ENCODE data around the gene ANP32E.
"Not testable (repeated sequence)": the region's sequence is repeated elsewhere in the genome, so short reads cannot be mapped to it uniquely, and the experiment has no call there.

ANP32E gene

DNA sequence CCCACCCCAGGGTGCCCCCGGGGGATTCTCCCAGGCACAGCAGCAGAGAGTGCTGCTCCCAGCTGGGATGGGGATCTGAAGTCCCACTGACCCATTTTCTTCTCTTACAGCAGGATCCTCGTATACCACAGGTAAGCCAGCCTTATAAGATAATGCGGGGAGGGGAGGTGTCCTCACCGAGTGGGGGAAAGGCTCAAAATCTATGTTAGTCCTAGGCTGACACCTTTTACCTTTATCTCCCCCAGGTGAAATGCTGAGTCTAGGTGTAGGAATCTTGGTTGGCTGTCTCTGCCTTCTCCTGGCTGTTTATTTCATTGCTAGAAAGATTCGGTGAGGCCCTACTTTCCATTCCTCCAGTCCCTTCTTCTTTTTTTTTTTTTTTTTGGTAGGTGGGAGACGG is 27.6 kb upstream of the ANP32E start:
- no peaks in the 10 kb centered on the region for H3K9me3 ChIP-seq (ENCODE audit: low read length)
- H2AFZ ChIP-seq (ENCODE audit: low read depth, low read length), result no peak overlapping the region
- H3K4me3 ChIP-seq (ENCODE audit: low read length), result no peak overlapping the region
- H3K27me3 ChIP-seq (ENCODE audit: insufficient read depth, low read length), result no peaks in the 10 kb centered on the region
- peaks cover 50% of the 10 kb centered on the region for H3K36me3 ChIP-seq (ENCODE audit: insufficient read depth, low read length)
- H3K4me1 ChIP-seq (ENCODE audit: insufficient read depth, low read length), result peaks cover 30% of the 10 kb centered on the region

- no peak overlapping the region for H3K4me3 ChIP-seq (ENCODE audit: low read length)
- no peak overlapping the region for H2AFZ ChIP-seq (ENCODE audit: low read depth, low read length)
- H3K27me3 ChIP-seq (ENCODE audit: insufficient read depth, low read length), result no peaks in the 10 kb centered on the region
- H3K36me3 ChIP-seq (ENCODE audit: insufficient read depth, low read length), result peaks cover 49% of the 10 kb centered on the region
- H3K4me1 ChIP-seq (ENCODE audit: insufficient read depth, low read length), result peaks cover 34% of the 10 kb centered on the region
- H3K9me3 ChIP-seq (ENCODE audit: low read length), result no peaks in the 10 kb centered on the region
These were observed 26.7 kb upstream of the ANP32E start for GRCh38 chr1:150262388-150263320.

DNA sequence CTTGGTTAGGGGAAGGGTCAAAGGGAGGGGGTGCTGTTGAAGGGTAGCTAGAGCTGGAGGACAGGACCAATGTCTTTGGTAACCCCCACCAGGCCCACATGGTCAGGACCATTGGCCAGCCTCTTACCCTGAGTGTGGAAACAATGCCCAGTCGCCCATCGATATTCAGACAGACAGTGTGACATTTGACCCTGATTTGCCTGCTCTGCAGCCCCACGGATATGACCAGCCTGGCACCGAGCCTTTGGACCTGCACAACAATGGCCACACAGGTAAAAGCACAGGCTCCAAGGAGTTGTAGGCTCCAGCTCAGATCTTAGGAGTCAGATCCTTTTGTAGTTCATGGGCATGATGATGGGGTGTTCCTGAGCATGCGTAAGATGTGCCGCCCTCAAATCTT is 25.5 kb upstream of the ANP32E start:
- Histone ChIP-seq H3K9me3 (ENCODE audit: low read length) (no peaks in the 10 kb centered on the region), H3K4me3 (ENCODE audit: low read length) (no peak overlapping the region), H3K4me1 (ENCODE audit: insufficient read depth, low read length) (peaks cover 37% of the 10 kb centered on the region), H3K36me3 (ENCODE audit: insufficient read depth, low read length) (peaks cover 37% of the 10 kb centered on the region), H2AFZ (ENCODE audit: low read depth, low read length) (no peak overlapping the region), H3K27me3 (ENCODE audit: insufficient read depth, low read length) (no peaks in the 10 kb centered on the region)

- Histone ChIP-seq H3K9me3 (ENCODE audit: low read length) (no peaks in the 10 kb centered on the region), H3K27me3 (ENCODE audit: insufficient read depth, low read length) (no peaks in the 10 kb centered on the region), H3K4me3 (ENCODE audit: low read length) (peak overlapping the region; percentile 68), H3K36me3 (ENCODE audit: insufficient read depth, low read length) (peaks cover 23% of the 10 kb centered on the region), H2AFZ (ENCODE audit: low read depth, low read length) (no peak overlapping the region), H3K4me1 (ENCODE audit: insufficient read depth, low read length) (peaks cover 41% of the 10 kb centered on the region)
These were observed 24.1 kb upstream of the ANP32E start for GRCh38 chr1:150259758-150260669.

DNA sequence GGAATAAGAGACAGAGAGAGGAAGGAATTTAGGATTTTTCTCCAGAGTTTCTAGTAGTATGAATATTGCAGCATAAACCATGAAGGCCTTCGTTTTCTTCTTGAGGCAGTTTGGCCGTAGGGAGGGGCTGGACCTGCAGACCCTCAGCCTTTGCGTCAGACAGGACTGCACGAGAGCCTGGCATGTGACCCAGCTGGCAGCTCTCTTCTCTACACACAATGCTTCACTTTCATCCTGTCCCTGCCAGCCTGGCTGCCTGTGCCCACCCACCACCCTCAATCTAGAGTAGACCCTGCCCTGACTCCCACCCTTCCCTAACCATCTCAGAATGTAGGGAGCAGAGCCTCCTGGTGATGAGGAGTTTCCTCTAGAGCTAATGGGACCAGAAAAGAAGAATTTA is 23.3 kb upstream of the ANP32E start:
- Histone ChIP-seq H3K36me3 (ENCODE audit: insufficient read depth, low read length) (peaks cover 16% of the 10 kb centered on the region), H3K4me3 (ENCODE audit: low read length) (peak overlapping the region; percentile 68), H3K4me1 (ENCODE audit: insufficient read depth, low read length) (peaks cover 41% of the 10 kb centered on the region), H3K9me3 (ENCODE audit: low read length) (no peaks in the 10 kb centered on the region), H2AFZ (ENCODE audit: low read depth, low read length) (no peak overlapping the region), H3K27me3 (ENCODE audit: insufficient read depth, low read length) (no peaks in the 10 kb centered on the region)

DNA sequence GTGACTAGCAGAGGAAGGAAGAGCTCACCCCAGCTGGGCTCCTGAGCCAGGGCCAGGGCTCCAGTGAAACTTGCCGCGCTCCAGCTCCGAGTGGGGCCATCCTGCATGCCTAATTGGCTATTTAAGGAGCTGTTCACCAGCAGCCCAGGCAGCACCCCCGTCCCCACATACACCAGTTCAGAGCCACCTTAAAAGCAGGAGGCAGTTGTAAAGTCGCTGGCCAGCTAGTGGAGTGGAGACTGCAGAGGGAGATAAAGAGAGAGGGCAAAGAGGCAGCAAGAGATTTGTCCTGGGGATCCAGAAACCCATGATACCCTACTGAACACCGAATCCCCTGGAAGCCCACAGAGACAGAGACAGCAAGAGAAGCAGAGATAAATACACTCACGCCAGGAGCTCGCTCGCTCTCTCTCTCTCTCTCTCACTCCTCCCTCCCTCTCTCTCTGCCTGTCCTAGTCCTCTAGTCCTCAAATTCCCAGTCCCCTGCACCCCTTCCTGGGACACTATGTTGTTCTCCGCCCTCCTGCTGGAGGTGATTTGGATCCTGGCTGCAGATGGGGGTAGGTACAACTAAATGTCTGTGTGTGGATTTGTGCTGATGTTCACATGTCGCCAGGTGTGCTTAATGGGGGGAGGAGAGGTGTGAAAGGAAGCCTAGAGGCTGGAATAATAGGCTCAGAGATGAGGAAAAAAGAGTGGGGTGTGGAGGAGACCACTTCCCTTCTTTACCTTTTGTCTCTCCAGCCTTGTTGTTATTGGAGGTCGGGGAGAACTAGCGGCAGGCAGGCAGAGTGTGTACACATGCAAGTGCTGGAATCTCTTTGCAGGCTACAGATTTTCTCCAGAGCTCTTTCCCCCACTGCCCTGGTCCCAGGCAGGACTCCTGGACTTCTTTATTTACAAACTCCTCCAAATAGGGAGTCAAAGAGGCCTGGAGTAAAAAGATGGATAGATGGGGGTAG is 22.0 kb upstream of the ANP32E start, which contains the start of gene CA14:
Gene CA14, plus strand, starts transcription at position 151 of the 962 bp plus-strand sequence. Its CDS starts 355 bp downstream, at position 506.
- Histone ChIP-seq H3K4me1 (ENCODE audit: insufficient read depth, low read length) (peaks cover 41% of the 10 kb centered on the region), H3K36me3 (ENCODE audit: insufficient read depth, low read length) (peaks cover 14% of the 10 kb centered on the region), H3K9me3 (ENCODE audit: low read length) (no peaks in the 10 kb centered on the region), H2AFZ (ENCODE audit: low read depth, low read length) (peak within 1 kb of the TSS; percentile 4), H3K4me3 (ENCODE audit: low read length) (peak within 1 kb of the TSS; percentile 68), H3K27me3 (ENCODE audit: insufficient read depth, low read length) (no peaks in the 10 kb centered on the region)

DNA sequence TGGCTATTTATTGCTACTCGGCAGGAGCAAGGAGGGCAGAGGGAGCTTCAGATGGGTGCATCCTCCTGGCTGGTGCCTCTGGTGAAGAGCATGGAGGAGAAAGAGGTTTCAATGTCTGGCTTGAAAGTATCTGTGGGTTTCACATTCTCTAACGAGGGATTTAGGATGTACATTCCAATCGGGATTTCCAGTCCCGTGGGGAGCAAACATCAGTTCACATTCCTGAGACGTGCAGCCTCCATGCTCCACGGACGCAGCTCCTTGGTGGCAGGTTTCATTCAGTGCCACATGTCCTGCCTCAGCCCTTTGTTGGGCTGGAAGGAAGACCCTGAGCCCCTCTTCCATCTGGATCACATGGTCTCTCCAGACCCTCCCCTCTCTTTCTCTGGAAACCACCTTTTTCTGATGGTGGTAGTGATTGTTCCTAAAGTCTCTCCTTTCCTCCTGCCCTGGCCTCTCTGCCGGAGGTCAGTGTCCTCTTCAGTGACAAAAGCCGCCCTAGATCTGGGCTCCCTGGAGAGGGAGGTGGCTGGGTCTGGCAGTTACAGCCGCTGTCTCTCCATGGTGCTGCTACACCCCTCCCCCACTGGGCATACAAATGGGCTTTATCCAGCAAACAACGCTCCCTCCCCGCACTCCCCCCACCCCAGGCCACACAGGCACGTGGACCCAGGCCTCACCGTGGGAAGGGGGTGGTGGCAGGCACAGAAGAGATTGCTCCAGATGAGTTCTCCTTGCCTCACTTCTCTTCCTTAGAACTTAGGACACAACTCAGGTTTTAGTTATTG is 20.8 kb upstream of the ANP32E start:
- Histone ChIP-seq H3K9me3 (ENCODE audit: low read length) (no peaks in the 10 kb centered on the region), H2AFZ (ENCODE audit: low read depth, low read length) (no peak overlapping the region), H3K36me3 (ENCODE audit: insufficient read depth, low read length) (peaks cover 7% of the 10 kb centered on the region), H3K4me1 (ENCODE audit: insufficient read depth, low read length) (peaks cover 41% of the 10 kb centered on the region), H3K27me3 (ENCODE audit: insufficient read depth, low read length) (no peaks in the 10 kb centered on the region), H3K4me3 (ENCODE audit: low read length) (peak overlapping the region; percentile 68)

- H3K27me3 ChIP-seq (ENCODE audit: insufficient read depth, low read length), result no peaks in the 10 kb centered on the region
- peak overlapping the region; percentile 85 for H2AFZ ChIP-seq (ENCODE audit: low read depth, low read length)
- no peaks in the 10 kb centered on the region for H3K9me3 ChIP-seq (ENCODE audit: low read length)
- peaks cover 41% of the 10 kb centered on the region for H3K4me1 ChIP-seq (ENCODE audit: insufficient read depth, low read length)
- peak overlapping the region; percentile 68 for H3K4me3 ChIP-seq (ENCODE audit: low read length)
- H3K36me3 ChIP-seq (ENCODE audit: insufficient read depth, low read length), result peaks cover 2% of the 10 kb centered on the region
These were observed 20.3 kb upstream of the ANP32E start for GRCh38 chr1:150256198-150256553.

- H3K4me1 ChIP-seq (ENCODE audit: insufficient read depth, low read length), result no peaks in the 10 kb centered on the region
- H3K9me3 ChIP-seq (ENCODE audit: low read length), result no peaks in the 10 kb centered on the region
- H3K36me3 ChIP-seq (ENCODE audit: insufficient read depth, low read length), result no peaks in the 10 kb centered on the region
- H3K27me3 ChIP-seq (ENCODE audit: insufficient read depth, low read length), result no peaks in the 10 kb centered on the region
- no peak overlapping the region for H2AFZ ChIP-seq (ENCODE audit: low read depth, low read length)
- H3K4me3 ChIP-seq (ENCODE audit: low read length), result no peak overlapping the region
These were observed 14.0 kb upstream of the ANP32E start for GRCh38 chr1:150249936-150250335.

- no peak overlapping the region for H3K4me3 ChIP-seq (ENCODE audit: low read length)
- no peak overlapping the region for H2AFZ ChIP-seq (ENCODE audit: low read depth, low read length)
- H3K4me1 ChIP-seq (ENCODE audit: insufficient read depth, low read length), result no peaks in the 10 kb centered on the region
- H3K27me3 ChIP-seq (ENCODE audit: insufficient read depth, low read length), result no peaks in the 10 kb centered on the region
- H3K9me3 ChIP-seq (ENCODE audit: low read length), result no peaks in the 10 kb centered on the region
- H3K36me3 ChIP-seq (ENCODE audit: insufficient read depth, low read length), result no peaks in the 10 kb centered on the region
These were observed 7.1 kb upstream of the ANP32E start for GRCh38 chr1:150243003-150243402.

DNA sequence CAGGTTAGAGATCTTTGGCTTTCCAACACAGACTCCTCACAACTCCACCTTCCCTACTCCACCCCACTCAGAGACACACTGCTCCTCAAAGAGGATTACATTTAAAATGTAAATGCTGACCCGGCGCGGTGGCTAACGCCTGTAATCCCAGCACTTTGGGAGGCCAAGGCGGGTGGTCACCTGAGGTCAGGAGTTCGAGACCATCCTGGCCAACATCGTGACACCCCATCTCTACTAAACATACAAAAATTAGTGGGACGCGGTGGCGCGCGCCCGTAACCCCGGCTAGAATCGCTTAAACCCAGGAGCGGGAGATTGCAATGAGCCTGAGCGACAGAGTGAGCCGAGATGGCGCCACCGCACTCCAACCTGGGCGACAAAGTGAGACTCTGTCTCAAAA is 1.8 kb upstream of the ANP32E start:
- Histone ChIP-seq H3K4me3 (ENCODE audit: low read length) (no peak overlapping the region), H3K9me3 (ENCODE audit: low read length) (no peaks in the 10 kb centered on the region), H3K36me3 (ENCODE audit: insufficient read depth, low read length) (no peaks in the 10 kb centered on the region), H2AFZ (ENCODE audit: low read depth, low read length) (no peak overlapping the region), H3K4me1 (ENCODE audit: insufficient read depth, low read length) (peaks cover 12% of the 10 kb centered on the region), H3K27me3 (ENCODE audit: insufficient read depth, low read length) (no peaks in the 10 kb centered on the region)

DNA sequence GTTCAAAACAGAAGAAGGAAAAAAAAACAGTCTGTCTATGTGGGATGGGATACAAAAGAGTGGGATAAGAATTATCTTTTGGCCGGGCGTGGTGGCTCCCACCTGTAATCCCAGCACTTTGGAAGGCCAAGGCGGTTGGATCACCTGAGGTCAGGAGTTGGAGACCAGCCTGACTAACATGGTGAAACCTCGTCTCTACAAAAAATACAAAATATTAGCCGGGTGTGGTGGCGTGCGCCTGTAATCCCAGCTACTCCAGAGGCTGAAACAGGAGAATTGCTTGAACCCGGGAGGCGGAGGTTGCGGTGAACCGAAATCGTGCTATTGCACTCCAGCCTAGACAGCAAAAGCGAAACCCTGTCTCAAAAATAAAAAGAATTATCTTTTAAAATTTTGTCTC is 1.3 kb upstream of the ANP32E start:
- Histone ChIP-seq H2AFZ (ENCODE audit: low read depth, low read length) (peak overlapping the region; percentile 35), H3K4me1 (ENCODE audit: insufficient read depth, low read length) (peaks cover 12% of the 10 kb centered on the region), H3K4me3 (ENCODE audit: low read length) (peak overlapping the region; percentile 94)
- H3K9me3 ChIP-seq (ENCODE audit: low read length); H3K36me3 ChIP-seq (ENCODE audit: insufficient read depth, low read length); H3K27me3 ChIP-seq (ENCODE audit: insufficient read depth, low read length): not testable (repeated sequence)
